MV-4-11 (cell line): Measurements from ENCODE around the gene TAGLN2.

Experiments used
- DNase-seq: peaks from one replicate; lab custom pipeline; 2025; lab: John Stamatoyannopoulos, UW

TAGLN2 gene

DNA sequence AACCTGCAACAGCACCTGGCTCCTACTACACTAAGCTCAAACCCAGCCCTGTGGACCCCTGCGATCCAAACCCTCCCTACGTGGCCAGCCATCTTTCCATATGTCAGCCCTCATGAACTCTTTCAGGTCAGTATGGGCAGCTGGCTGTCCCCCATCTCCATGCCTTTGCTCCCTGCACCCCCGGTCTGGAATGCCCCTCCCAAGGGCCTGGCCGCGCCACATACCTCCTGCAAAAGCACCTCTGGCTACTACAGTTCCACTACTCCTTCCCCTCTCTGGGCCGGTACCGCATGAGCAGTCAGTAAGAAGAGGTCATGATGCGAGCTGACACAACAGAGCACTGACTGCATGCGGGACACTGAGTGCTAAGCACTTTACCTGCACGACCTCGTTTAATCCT lies 10.0 kb upstream of the TAGLN2 start:
- DNase-seq = no peak

DNA sequence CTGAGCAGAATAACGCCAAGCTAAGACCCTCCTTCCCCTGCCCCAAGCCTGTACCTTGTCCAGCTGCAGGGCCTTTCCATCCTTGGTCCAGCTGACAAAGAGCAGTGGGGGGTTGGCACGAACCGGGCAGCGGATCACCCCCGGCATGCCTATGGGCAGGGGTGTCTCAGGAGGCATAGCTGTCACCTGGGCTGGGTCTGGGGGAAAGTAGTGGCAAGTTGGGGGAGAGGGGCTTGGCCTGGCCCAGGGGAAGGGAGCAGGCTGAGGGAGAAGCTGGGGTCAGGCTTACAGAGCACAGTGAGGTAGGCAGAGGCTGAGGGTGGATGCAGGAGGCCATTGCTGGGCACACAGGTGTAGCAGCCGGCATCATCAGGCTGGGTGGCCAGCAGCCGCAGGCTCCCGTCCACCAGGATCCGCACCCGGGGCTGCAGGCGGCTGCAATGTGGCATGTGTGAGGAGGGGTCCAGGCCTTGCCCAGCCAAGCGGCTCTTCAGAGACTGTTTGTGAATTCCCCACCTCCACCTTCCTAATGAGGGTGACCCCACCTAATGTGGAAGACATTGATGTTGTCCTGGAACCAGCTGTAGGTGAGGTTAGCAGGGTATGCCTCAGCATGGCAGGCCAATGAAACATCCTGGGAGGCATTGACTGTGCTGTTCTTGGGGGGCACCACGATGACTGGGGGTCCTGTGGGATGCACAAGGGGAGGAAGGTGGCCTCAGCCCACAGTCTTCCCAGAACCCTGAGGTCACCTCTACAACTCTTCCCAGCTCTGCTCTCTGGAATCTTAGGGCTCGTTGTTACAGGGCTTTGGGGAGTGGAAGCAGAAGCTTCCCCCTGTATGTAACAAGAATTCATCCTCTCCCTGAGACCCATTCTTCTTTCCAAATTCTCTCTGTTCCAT lies 9.1 kb upstream of the TAGLN2 start:
- no peak for DNase-seq

DNA sequence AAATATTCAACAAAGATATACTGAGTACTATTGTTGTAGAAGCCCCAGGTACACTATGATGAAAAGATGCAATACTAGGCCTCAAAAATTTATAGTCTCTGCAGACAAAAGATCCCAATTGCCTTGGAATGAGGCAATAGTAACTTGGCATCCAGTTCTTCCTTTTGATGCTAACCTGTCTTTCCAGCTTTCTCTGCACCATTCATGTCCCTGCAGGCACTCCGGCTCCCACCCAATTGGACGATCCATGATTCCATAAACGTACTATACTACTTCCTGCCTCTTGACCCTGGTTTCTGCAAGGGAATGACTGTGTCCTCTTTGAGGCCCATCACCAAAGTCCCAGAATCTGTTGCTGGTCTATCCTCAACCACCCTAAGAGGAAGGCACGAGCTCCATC lies 8.0 kb upstream of the TAGLN2 start:
- no peak for DNase-seq

DNA sequence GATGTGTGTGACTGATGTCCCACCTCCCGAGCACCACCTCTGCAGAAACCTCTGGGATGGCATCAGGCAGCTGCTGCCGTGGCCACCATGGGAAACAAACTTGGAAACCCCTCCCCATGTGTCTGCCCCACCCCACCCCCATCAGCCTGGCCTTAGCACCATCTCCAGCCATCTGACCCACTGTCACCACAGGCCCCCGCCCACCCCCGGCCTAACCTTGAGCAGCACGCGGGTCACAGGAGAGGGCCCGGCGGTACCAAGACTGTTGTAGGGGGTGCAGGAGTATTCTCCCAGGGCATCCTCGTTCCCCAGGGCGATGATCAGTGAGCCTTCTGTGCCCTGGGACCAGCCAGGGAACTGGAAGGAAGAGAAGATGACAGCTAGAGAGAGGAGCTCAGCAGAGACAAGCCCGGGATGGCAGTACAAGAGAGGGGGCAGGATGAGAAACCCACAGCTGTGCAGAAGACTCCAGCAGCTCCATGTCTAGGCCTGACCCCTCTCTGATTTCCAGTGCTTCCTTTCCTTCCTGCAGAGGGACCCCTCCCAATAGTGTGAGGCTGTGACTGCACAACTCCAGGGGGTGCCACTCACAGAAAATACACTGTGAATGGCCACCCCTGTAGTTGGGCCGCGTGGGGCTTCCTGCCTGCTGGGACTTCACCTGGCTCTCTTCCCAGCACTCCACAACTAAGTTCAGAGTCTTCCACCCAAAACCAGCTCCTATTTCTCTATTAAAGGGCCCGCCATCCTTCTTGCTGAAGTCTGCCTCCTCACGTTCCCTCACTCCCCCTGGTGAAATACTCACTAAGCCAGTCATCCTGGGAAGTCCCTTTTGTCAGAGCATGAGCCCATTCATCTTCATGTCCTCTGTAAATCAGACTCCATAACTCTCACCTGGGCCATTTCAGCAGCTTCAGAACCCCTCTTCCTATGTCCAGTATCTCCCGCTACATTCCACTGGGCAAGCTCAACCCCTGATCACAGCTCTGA lies 7.3 kb upstream of the TAGLN2 start:
- DNase-seq = no peak

DNA sequence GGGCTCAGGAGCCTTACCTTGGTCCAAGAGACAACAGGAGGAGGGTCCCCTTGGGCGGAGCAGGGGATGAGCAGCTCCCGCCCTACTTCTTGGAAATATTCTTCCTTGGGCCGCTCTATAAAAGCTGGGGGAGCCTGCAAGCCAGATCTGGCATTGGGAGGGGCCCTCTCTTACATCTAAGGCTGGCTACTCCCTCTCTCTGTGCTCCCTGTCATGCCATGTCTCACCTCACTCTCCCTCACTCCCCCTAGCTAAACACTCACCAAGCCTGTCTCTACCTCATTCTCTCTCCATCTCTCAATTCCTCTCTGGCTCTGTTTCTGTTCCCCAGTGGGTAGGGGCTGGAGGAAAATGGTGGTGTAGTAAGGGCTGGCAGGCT lies 6.5 kb upstream of the TAGLN2 start:
- peak; percentile 25 for DNase-seq

DNA sequence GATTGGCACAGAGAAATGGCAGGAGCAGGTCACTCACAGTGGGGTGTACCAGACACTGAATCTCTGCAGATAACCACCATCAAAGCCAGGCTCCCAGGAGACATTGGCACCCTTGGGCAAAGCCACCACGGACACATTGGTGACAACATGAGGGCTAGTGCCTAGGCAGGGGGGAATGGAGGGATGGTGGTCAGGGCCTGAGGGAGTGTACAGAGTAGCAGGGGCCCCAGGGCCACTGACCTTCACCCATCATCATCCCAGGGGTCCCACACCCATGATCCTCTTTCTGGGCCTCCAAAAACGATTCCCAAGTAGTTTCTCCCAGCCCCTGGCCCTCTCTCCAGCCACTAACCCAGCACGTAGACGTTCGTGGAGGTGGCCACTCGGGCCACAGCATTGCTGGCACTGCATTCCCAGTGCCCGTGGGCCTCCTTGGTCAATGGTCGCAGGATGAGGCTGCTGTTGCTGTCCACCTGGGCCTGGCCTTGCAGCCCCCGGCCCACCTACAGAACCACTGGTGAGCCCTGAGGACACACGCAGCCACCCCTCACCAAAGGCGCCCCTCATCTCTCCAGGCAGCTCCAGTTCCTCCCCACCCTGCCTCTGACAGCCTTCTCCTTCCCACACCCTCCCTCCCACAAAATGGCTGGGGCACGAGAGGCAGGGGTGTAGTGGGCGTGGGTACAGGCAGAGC lies 5.9 kb upstream of the TAGLN2 start:
- no peak for DNase-seq

DNA sequence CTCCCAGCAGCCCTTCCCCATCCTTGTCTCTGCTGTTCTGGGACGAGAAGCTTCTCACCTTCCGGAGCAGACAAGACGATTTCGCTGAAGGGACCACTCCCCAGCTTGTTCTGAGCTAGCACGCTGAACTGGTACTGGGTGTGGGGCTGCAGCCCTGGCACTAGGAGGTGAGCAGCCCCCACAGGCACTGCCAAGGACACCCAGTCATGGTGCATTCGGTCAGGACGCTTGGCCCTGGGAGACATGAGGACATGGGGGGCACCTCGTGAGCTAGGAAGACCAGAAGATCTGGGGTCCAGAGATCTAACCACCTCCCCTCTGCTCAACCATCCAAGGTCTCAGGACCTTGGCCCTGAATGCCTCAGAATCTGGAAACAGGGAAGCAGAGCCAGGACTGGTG lies 5.3 kb upstream of the TAGLN2 start:
- DNase-seq = no peak

DNA sequence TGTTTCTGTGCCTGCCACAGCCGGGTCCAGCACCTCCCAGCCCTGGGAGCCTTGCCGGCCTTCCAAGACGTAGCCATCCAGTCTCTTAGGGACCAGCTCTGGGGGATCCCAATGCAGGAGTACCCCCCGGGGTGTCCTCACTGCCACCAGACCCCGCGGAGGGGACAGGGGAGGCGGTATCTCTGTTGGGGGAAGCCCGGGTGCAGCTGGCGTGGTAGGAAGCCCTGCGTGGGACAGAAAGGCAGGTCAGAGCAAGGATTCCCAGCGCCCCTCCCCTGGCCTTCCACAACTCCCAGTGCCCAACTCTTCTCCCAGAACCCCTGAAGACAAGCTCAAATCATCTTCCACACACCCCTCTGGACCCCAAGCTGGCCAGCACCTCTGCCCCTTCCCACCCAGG lies 4.9 kb upstream of the TAGLN2 start:
- DNase-seq = no peak

DNA sequence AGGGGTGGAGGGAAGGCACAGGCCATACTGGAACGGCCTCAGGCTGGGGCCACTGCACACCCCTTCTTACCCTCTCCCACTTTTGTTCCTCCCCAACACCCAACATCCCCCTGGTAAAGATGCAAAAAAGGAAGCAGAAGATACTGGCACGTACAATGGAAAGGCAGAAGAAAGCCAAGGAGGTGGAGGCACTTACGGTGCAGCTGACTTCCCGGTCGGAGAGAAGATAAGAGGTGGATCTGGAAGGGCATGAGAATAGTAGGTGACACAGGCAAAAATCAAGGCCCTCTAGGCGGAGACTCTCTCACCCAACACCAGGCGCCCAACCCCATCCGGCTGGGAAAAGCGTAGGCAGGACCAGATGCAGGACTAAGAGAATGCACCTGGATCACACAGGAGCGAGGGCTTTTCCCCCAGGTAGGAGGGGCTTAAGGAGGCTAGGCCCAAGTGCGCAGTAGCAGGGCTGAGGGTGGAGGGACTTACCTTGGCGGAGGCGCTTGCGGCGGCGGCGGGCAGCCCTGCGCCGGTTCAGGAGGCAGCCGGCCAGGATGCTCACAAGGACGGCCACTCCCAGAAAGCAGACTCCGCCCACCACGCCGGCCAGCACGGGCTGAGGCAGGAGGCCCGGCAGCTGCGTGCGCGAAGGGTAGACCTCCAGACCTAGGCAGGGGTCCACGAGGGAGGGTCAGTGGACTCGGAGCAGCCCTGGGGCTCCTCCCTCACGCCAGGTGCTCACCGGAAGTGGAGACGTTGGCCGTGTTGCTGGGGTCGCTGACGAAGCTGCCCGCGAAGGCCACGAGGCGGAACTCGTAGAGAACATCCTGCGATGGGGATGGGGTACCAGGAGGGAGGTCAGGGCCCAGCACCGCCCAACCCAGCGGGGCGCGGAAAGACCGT lies 4.1 kb upstream of the TAGLN2 start:
- DNase-seq = no peak

DNA sequence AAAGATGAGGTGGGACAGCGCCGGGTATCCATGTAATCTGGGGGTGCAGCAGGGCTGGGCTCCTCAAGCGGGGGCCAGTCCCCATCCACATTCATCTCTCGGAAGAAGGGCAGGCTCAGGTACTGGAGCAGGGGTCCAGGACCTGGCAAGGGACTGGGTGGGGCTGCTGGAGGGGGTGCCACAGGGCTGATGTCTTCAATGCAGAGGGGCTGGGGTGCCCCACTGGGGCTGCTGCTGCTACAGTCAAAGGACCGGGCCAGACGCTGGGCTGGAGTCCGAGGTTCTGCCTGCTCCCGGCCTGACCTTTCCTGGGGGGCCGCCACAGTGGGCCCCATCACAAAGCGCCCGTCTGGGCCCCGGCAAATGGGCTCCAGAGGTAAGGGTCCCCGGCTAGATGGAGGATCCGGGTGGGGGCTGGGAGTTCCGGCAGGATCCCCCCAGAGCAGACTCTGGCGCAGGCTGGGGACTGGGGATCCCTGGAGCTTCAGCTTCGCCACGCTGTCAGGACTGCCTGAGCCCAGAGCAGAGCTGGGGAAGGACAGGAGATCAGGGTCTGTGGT lies 3.3 kb upstream of the TAGLN2 start:
- no peak for DNase-seq

DNA sequence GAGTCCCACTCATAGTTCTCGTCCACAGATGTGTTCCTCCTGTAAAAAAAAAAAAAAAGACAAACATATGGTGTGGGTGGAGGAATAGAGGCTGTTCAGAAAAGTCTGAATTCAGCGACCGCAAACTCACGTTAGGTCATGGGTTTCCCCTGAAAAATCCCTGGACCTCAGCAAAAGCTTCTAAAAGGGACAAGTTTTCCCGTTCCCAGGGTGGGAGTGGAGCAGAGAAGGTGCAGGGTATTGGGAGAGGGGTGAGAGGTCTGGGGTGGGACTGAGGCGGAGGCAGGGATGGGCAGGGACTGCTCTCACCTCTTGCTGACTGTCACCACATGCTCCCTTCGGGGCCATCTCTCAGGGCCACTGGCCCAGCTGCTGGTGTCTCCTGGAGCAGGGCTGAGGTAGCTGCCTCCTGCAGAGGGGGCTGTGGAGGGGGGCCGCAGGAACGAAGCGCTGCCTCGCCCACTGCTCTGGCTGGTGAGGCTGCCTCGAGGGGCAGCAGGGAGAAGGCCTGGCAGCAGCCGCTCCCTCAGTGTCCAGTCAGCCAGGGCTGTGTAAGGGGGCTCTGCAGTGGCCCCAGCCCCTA lies 2.6 kb upstream of the TAGLN2 start:
- DNase-seq = no peak

DNA sequence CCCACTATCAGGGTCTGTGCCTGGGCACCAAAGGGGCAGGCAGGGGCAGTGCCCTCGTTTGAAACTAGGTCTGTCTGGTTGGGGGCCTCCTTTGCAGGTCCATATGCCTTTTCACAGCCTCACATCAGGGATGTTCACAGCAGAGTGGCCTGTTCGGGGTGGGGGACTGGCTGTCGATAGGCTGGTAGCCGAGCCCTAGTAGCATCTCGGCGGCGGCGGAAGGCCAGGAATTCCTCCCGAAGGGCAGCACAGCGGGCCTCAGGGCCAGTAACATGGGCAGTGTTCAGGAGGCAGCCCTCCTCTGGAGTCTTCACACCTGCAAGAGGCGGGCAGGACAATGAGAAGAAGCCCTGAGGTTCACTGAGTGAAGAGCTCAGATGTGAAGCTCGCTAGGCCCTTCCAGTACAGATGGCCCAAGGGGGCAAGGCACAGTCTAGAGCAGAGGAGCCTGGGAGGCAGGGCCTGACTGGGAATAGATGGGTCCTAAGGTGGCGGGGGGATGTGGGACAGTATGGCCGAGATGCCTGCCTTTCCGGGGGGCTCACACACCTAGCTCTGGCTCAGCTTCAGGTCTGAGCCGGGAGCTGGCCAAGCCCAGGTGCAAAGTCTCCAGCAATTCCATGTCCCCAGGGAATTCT lies 2.0 kb upstream of the TAGLN2 start:
- no peak for DNase-seq

DNA sequence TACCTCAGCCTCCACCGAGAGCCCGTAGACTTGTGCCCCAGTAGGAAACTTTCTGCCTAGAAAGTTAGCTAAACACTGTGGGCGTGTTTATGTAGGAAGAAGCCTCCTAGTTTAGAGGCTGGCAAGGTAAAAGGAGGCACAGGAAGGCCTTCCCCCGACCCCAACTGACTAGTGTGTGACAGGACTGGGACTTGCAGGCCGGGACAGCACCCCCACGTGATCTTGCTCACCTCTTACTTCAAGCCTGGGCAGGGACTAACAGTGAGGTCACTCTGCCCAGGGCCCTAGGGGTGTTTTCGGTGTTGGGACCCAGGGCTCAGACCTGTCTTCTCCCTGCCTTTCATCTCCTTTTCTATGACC lies 392 bp upstream of the TAGLN2 start:
- DNase-seq = no peak

DNA sequence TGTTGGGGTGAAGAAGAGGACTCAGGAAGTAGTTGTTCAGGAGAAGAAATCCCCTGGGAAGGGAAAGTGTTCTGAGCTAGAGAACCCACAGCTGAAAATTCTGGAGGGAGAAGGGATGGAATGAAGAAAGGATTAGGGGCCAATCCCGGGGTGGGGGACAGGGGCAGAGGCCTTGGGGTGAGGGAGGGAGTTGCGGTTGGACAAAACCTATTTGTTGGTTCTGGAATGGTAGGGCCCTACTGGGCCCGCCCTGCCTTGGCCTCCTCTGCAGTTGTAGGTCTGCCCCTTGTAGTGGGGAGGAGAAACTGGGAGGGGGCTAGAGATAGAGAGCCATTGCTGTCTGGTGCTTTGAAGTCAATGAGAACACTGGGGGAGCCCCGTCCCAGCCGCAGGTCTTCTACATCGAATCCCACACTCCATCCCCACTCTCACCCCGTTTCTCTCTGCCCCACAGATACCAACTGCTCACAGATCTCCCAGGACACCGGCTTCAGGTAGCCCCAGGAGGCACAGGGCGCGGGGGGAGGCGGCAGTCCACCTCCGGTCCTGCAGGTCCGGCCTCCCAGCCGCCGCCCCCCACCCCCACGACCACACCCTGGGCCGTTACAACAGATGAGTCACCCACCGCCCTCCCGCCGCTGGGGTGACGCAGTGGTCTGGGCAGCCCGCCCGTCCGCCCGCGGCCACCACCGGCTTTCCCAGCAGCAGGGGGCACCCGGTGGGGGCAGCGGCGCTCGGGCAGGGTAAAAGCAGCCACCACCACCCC lies 1.1 kb downstream of the TAGLN2 start:
- peak; percentile 58 for DNase-seq

DNA sequence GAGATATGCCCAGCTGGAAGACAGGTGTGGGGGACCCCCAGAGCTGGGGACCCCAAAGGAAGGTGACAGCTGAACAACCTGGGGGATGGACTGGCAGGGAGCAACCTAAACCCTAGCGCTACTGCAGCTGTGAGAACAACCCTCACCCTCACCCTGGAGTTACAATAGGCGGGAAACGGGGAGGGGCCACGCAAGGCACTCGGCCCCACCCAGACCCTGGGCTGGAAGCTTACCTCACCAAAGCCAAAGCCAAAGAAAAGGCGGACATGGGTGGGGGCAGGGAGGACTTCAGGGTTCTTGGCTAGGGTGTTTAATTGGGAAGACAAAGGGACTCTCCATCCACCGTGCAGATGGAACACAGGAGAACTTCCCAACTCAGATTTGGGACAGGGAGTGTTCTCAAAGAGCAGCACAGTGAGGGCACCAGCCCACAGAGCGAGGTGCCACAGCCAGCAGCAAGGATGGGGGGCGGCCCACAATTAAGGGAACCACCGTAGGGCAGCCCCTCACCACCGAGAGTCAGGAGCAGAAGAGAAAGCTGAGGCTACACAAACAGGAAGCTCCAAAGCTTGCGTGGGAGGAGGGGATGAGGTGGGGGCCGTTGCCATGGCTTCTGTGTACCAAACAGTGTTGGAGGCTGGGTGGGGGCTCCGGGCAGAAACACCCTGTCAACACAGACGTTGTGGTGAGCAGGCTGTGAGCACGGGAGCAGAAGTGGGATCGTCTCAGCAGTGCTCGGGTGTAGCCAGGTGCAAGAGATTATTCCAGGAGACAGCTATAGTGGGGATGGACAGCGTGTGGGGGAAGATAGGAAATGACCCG lies 1.9 kb downstream of the TAGLN2 start:
- DNase-seq = peak; percentile 87

DNA sequence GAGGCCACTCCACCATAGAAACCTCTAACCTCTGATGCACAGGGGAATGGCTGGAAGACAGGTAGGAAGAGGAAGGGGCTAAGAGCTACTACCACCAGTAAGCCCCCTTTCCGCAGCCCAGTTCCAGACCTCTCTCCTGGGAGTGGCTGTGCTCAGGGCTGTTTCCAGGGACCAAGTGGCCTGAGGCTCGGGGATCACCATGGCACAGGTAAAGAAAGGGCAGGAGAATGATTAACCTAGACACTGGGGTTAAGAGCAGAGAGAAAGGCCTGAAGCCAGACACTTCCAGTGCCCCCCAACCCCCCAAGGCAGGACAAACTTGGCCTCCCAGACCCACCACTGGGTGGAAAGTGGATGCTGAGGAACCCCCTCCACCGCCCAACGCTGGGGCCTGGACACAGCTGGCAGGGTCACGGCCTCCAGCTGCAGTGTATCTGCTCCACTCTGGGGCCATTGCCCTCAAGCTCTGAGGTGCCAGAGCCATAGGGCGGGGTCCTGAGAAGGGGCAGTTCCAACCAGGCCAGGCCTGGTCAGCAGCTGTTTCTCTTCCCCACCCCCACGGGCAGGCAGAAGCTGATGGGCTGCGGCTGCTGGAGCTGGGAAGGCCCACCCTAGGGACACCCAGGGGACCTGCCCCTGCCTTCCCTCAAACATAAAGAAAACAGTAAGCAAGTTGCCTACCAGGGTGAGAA lies 2.6 kb downstream of the TAGLN2 start:
- no peak for DNase-seq

DNA sequence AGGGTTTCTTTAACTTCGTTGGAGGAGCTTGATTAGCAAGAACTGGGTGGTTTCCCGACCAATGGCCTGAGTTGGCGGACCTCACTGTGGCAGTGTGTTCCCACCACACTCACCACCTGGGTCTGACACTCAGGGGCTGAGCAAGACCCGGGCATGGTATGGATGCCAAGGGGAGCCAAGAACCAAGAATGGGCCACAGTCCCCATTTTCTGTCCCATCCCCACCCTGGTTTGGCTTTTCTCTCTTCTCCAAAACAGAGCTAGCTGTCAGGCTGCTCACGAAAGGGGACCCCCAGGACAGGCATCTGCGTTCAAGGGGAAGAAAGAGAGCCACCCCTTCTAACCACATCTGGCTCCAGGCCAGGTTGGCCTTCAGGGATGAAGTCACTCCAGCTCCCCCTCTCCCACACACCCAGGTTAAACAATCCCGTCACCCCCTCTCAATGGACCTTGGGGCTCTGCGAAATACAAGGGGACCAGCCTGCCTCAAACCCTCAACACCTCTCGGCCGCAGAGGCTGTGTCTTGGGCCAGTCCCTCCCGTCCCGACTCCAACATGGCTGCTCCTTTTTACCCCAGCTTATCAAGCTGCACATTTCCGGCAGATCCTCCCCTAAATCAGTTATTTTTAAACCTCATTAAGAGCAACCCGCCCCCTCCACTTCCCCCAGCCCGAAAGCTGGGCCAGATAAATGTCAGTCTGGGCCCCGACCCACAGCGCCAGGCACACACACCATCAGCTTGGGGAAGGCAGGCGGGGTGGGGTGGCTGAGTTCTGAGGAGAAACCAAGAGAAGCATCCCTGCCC lies 3.4 kb downstream of the TAGLN2 start:
- DNase-seq = no peak
